Fibroblast of skin of back (primary cell): ENCODE measurements around the gene ARHGAP25.

Source experiments
- DNase-seq: peaks from one replicate; pipeline ENCODE4 v3.0.0-alpha.2; 2013

Gene ARHGAP25

GRCh38 chr2:68870215-68870614, 135.6 kb downstream of the ARHGAP25 start:
- DNase-seq: no peak

GRCh38 chr2:68871159-68871764, 136.7 kb downstream of the ARHGAP25 start, which contains the start of gene BMP10:
Gene BMP10 (minus strand): TSS chr2:68871397. CDS start chr2:68871358, 39 bp downstream.
- DNase-seq: no peak
